K562 (cell line): Measurements from ENCODE around the gene SPTAN1. TPM values are rescaled to one million over a fixed set of nuclear protein-coding genes. Genes with fewer than 3 reads are reported as not detected.

Source experiments
- CBFA2T3 ChIP-seq: fragments of 450-650 bp; IDR thresholded peaks from 2 replicates; pipeline ENCODE4 v1.6.1; 2017
- CREB3L1 ChIP-seq: fragments of 450-650 bp; IDR thresholded peaks from 2 replicates; pipeline ENCODE4 v1.6.1; 2014; ENCODE audit warnings: low read depth, mild to moderate bottlenecking, moderate library complexity, borderline replicate concordance
- ELF2 ChIP-seq: fragments of 250-450 bp; sonication (Bioruptor Pico); IDR thresholded peaks from 2 replicates; pipeline ENCODE4 v1.5.0; 2021; ENCODE audit warnings: mild to moderate bottlenecking
- ELF4 ChIP-seq: fragments of 450-650 bp; formaldehyde crosslinking; IDR thresholded peaks from 2 replicates; pipeline ENCODE4 v1.4.0; 2022; ENCODE audit warnings: missing genetic modification characterization
- ELK3 ChIP-seq: fragments of 450-650 bp; formaldehyde crosslinking; IDR thresholded peaks from 2 replicates; pipeline ENCODE4 v1.4.0; 2020; ENCODE audit warnings: mild to moderate bottlenecking
- ERF ChIP-seq: fragments of 450-650 bp; formaldehyde crosslinking; IDR thresholded peaks from 2 replicates; pipeline ENCODE4 v1.4.0; 2020; ENCODE audit warnings: mild to moderate bottlenecking, mixed read lengths
- HMG20B ChIP-seq: fragments of 250-450 bp; sonication (Bioruptor Pico); IDR thresholded peaks from 2 replicates; pipeline ENCODE4 v1.5.0; 2021; ENCODE audit warnings: mild to moderate bottlenecking
- KDM1A ChIP-seq, 2 experiments: fragments of 450-650 bp; IDR thresholded peaks; 2 replicates each; pipeline ENCODE4 v1.6.1; 2016; ENCODE audit warnings: mild to moderate bottlenecking in 2 of 2
- LCOR ChIP-seq: sonication (generic); formaldehyde crosslinking; IDR thresholded peaks from 2 replicates; pipeline ENCODE4 v1.8.0; 2022; ENCODE audit warnings: mild to moderate bottlenecking, missing genetic modification reagents
- MED1 ChIP-seq: sonication (generic); formaldehyde crosslinking; IDR thresholded peaks from 2 replicates; pipeline ENCODE4 v1.8.1; 2023; ENCODE audit warnings: missing genetic modification reagents, borderline replicate concordance
- NR0B1 ChIP-seq: fragments of 450-650 bp; IDR thresholded peaks from one replicate; pipeline ENCODE4 v1.6.1; 2018; ENCODE audit warnings: mild to moderate bottlenecking, moderate library complexity; ENCODE audit not compliant: partially characterized antibody
- RBM34 ChIP-seq: fragments of 200-400 bp; formaldehyde crosslinking; IDR thresholded peaks from 2 replicates; pipeline ENCODE4 v1.6.1; 2018; ENCODE audit warnings: low read length, borderline replicate concordance; ENCODE audit not compliant: insufficient read depth
- SIN3A ChIP-seq, 2 experiments: fragments of 150-350 bp in 1 of 2; IDR thresholded peaks; 2 replicates each; pipeline ENCODE4 v1.6.1; 2011 to 2016; ENCODE audit warnings: borderline replicate concordance in 2 of 2, low read depth in 2 of 2, low read length in 2 of 2, mild to moderate bottlenecking in 2 of 2, moderate library complexity in 2 of 2; ENCODE audit not compliant: control insufficient read depth in 1 of 2
- ZNF398 ChIP-seq: fragments of 250-450 bp; sonication (Bioruptor Pico); IDR thresholded peaks from 2 replicates; pipeline ENCODE4 v1.8.0; 2021; ENCODE audit warnings: moderate library complexity, mild to moderate bottlenecking, inconsistent platforms
- ZNF609 ChIP-seq: sonication (generic); formaldehyde crosslinking; IDR thresholded peaks from 2 replicates; pipeline ENCODE4 v1.8.1; 2023; ENCODE audit warnings: missing genetic modification reagents, mild to moderate bottlenecking, borderline replicate concordance
- polyA plus RNA-seq, 8 experiments: library from polyadenylated mRNA; depleted of rRNA in 4 of 8; stranded (reverse) in 5 of 8; unstranded in 3 of 8; fragments of >200 nt; fragmentation: Nextera tagmentation in 2 of 8; fragmentation: Illumina TruSeq in 1 of 8; extraction: Ambion mirVana in 2 of 8; extraction: Trizol in 1 of 8; gene quantifications; 2 replicates each; pipeline versions ENCODE4 v1.2.1 to v1.2.3, GENCODE V29; 2011 to 2014; ENCODE audit warnings: inconsistent platforms in 1 of 8, missing spikeins in 1 of 8
- total RNA-seq, 7 experiments: library from RNA; depleted of rRNA in 6 of 7; stranded (reverse); fragments of >200 nt in 6 of 7; fragmentation: Illumina TruSeq in 2 of 7; extraction: Trizol in 2 of 7; gene quantifications; 2 replicates each; pipeline versions ENCODE4 v1.2.1 to v1.2.3, GENCODE V29; 2011 to 2021; ENCODE audit warnings: low replicate concordance in 1 of 7

Gene SPTAN1
- total and polyA plus RNA-seq, 9 of the 15 experiments (the other 6 are each of a cell fraction or from before 2014, with no cell fraction given): 1.5 to 13.5 (median 6.8) TPM

GRCh38 chr9:128656416-128657343 is 104.3 kb downstream of the SPTAN1 start, which contains the start of gene DYNC2I2 (continued):
- TF ChIP-seq LCOR (CRISPR knock-in tag): peak; percentile 92
- peak; percentile 95 for TF ChIP-seq ERF (CRISPR knock-in tag)
- no peak for TF ChIP-seq HMG20B (CRISPR knock-in tag)
- TF ChIP-seq CREB3L1: peak; percentile 84
- TF ChIP-seq ELF2 (CRISPR knock-in tag): peak; percentile 88
- TF ChIP-seq NR0B1: no peak
- TF ChIP-seq ZNF609 (CRISPR knock-in tag): peak; percentile 99
- TF ChIP-seq ELF4: peak; percentile 97
- peak; percentile 81; the same call in 1 of the 2 replicates for TF ChIP-seq RBM34
- TF ChIP-seq KDM1A (IDR thresholded peaks at IDR 0.05): no peak
- no peak; the same call in 1 of the 2 replicates for TF ChIP-seq CBFA2T3
- no peak for TF ChIP-seq ZNF398 (CRISPR knock-in tag)
- TF ChIP-seq SIN3A (IDR thresholded peaks at IDR 0.05; ENCODE audit: borderline replicate concordance in 2 of 2, control insufficient read depth in 1 of 2, low read depth in 2 of 2, low read length in 2 of 2): peak; percentile 86 to 89; a peak in 3 of 4 replicates
- TF ChIP-seq ELK3: 0 out of 2 replicates have a peak, but pooled peaks have one; percentile 43
- TF ChIP-seq MED1 (CRISPR knock-in tag): no peak
